ENCODE measurements around the gene DLL3.
A peak's percentile ranks its signal among the peaks of the same experiment; 100 is the strongest.

Gene DLL3

DNA sequence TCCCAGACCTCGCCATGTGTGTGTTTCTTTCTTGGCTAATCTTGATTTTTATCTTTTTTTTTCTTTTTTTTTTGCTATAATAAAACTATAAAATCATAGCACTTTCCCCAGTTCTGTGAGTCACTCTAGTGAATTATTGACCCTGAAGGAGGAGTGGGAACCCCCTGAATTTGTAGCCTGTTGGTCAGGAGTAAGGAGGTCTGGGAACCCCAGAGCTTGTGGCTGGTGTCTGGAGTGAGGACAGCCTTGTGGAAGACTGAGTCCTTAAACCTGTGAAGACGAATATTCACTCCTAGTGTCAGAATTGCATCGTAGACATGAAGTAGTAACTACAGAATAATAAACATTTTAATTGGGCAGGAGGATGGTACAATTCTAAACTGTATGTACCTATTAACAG, 26.5 kb downstream of the DLL3 start:
- TF ChIP-seq, protein P1, sequence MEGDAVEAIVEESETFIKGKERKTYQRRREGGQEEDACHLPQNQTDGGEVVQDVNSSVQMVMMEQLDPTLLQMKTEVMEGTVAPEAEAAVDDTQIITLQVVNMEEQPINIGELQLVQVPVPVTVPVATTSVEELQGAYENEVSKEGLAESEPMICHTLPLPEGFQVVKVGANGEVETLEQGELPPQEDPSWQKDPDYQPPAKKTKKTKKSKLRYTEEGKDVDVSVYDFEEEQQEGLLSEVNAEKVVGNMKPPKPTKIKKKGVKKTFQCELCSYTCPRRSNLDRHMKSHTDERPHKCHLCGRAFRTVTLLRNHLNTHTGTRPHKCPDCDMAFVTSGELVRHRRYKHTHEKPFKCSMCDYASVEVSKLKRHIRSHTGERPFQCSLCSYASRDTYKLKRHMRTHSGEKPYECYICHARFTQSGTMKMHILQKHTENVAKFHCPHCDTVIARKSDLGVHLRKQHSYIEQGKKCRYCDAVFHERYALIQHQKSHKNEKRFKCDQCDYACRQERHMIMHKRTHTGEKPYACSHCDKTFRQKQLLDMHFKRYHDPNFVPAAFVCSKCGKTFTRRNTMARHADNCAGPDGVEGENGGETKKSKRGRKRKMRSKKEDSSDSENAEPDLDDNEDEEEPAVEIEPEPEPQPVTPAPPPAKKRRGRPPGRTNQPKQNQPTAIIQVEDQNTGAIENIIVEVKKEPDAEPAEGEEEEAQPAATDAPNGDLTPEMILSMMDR (conservative IDR thresholded peaks at IDR 0.05; ENCODE audit: low read length): no peak
- DNase-seq (ENCODE audit: low read depth): no peak
- H3K4me3 ChIP-seq (ENCODE audit: low read length): no peak overlapping the region

DNA sequence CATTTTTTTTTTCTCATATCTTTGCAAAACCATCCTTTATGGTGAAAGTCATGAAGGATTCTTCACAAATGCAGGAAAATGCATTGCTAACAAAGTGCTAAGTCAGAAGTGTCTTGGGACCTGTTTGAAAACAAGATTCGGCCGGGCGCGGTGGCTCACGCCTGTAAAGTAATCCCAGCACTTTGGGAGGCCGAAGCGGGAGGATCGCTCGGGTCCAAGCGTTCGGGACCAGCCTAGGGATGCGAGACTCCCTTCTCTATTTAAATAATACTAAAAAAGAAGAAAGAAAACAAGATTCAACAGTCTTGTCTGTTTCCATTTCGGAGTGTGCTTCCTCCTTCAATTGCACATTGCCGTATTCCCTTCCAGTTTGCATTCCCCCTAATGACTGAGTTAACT, 33.1 kb downstream of the DLL3 start:
- TF ChIP-seq, protein P1 (conservative IDR thresholded peaks at IDR 0.05; ENCODE audit: low read length): no peak
- DNase-seq (ENCODE audit: low read depth): no peak
- peak overlapping the region; percentile 90 for H3K4me3 ChIP-seq (ENCODE audit: low read length)

DNA sequence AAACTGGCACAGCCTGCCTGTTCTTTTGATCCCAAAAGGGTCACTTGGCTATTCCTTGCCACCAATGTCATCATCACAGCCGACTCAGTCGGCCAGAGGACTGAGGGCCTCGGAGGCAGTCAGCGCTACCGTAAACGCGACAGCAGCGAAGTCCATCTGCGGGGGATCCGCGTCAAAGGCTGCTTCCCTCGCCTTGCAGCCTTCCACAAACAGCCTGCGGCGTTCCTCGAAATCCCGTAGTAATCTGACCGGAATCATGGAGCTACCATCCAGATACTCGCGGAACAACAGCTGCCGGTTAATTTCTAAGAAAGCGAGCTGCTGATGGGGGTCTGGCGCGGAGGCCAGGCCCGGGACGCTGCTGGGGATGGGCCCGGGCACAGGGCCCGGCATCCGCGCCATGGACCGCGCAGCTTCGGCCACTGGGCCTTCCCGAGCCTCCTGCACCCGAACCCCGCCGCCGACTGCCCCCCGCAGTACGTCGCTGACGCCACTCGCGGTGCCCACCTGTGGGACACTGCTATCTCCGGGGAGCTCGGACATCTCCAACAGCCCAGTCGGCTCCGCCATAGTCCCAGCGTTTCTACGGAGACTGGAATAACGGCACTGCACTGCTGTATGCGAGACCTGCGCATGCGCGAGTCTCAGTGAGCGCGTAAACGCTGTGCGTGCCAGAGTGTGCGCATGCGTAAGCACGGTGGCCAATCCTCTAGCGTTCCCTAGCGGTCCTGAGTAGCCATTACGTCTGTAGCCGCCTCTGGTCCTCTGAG, 33.7 kb downstream of the DLL3 start, which contains the start of gene EID2B:
TSS of gene EID2B (minus strand) at position 620 of the 770 bp plus-strand sequence. CDS start at position 570, 50 bp downstream.
- DNase-seq (ENCODE audit: low read depth): peak; percentile 91
- H3K4me3 ChIP-seq (ENCODE audit: low read length): peak within 1 kb of the TSS; percentile 90
- TF ChIP-seq, protein P1 (conservative IDR thresholded peaks at IDR 0.05; ENCODE audit: low read length): peak; percentile 97

DNA sequence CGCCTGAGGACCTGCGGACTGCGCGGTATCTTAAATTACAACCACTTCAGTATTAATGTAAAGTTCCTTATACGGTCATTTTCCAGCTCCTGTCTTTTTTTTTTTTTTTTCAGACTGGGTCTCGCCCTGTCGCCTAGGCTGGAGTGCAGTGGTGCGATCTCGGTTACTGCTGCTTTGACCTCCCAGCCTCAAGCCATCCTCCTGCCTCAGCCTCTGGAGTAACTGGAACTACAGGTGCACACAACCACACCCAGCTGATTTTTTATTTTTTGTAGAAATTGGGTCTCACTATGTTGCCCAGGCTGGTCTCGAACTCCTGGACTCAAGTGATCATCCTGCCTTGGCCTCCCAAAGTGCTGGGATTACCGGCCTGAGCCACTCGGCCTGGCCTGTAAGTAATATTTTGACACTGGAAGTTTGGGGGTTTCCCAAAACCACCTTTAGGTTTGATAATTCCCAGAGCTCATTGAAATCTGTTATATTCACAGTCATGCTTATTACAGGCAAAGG, 34.3 kb downstream of the DLL3 start:
- H3K4me3 ChIP-seq (ENCODE audit: low read length): no peak overlapping the region
- DNase-seq (ENCODE audit: low read depth): no peak
- TF ChIP-seq, protein P1 (conservative IDR thresholded peaks at IDR 0.05; ENCODE audit: low read length): no peak

DNA sequence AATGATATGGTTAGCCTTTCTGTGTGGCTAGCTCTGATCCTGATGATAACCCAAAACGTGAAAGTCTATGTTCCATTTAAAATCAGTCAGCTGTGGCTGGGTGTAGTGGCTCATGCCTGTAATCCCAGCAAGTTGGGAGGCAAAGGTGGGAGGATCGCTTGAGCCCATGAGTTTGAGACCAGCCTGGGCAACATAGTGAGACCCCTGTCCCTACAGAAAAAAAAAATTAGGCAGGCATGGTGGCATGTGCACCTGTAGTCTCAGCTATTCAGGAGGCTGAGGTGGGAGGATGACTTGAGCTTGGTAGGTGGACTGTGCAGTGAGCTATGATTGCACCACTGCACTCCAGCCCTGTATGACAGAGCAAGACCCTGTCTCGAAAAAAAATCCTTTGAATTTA, 35.0 kb downstream of the DLL3 start:
- no peak for DNase-seq (ENCODE audit: low read depth)
- H3K4me3 ChIP-seq (ENCODE audit: low read length): no peak overlapping the region
- TF ChIP-seq, protein P1 (conservative IDR thresholded peaks at IDR 0.05; ENCODE audit: low read length): no peak

DNA sequence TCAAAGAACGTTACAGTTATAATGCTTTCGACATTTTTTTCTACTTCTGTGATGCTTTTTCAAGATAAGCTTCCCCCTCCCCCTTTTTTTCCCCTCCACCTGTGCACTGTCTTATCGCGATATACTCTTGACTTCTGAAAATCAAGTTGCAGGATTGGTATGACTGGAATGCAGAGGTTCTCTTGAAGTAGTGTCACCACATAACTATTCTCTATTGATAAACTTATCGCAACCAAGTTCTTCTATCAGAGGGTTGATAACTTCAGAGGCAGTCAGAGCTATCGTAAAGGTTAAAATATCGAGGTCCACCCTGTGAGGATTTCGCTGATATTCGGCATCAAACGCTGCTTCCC, 40.4 kb downstream of the DLL3 start:
- DNase-seq (ENCODE audit: low read depth): peak; percentile 36
- peak overlapping the region; percentile 88 for H3K4me3 ChIP-seq (ENCODE audit: low read length)
- TF ChIP-seq, protein P1 (conservative IDR thresholded peaks at IDR 0.05; ENCODE audit: low read length): no peak

Data from AG10803 (cell line).